Erythroblast (primary cell): ENCODE results near the gene CDCA5.

Experiments used
- GATA1 ChIP-seq: IDR thresholded peaks from 2 replicates; pipeline ENCODE4 v1.6.1; 2011; ENCODE audit warnings: low read depth, mild to moderate bottlenecking, control low read depth, low read length, moderate library complexity
- POLR2A ChIP-seq: IDR thresholded peaks from 2 replicates; pipeline ENCODE4 v1.6.1; 2011; ENCODE audit warnings: mild to moderate bottlenecking, low read length

GRCh38 chr11:65087216-65087615 is 3.4 kb upstream of the CDCA5 start:
- TF ChIP-seq POLR2A (no peak), GATA1 (no peak)
